Measurements from ENCODE around the gene FGB. TPM values are rescaled to one million over a fixed set of nuclear protein-coding genes. Genes with fewer than 3 reads are reported as not detected.

Gene FGB
- total and polyA plus RNA-seq, 2 of the 13 experiments (the other 11 are each of a cell fraction or from before 2014, with no cell fraction given) = 226 to 784 TPM

GRCh38 chr4:154577324-154577723 is 14.5 kb downstream of the FGB start (continued):
- TF ChIP-seq PRDM10 (CRISPR knock-in tag; IDR thresholded peaks at IDR 0.05; ENCODE audit: low read depth) (no peak), RARA (CRISPR knock-in tag; IDR thresholded peaks at IDR 0.05) (peak; percentile 96), BRCA1 (CRISPR knock-in tag; IDR thresholded peaks at IDR 0.05) (no peak), BCLAF1 (IDR thresholded peaks at IDR 0.05) (no peak), ZNF580 (CRISPR knock-in tag; IDR thresholded peaks at IDR 0.05; ENCODE audit: borderline replicate concordance, low read depth) (0 out of 2 replicates have a peak, but pooled peaks have one; percentile 59), RXRA (CRISPR knock-in tag; IDR thresholded peaks at IDR 0.05) (peak; percentile 74; the same call in 1 of the 2 replicates), ETS1 (CRISPR knock-in tag; IDR thresholded peaks at IDR 0.05) (no peak), ZNF142 (CRISPR knock-in tag; IDR thresholded peaks at IDR 0.05) (no peak), CERS6 (CRISPR knock-in tag; IDR thresholded peaks at IDR 0.05) (no peak), ZSCAN31 (CRISPR knock-in tag; IDR thresholded peaks at IDR 0.05; ENCODE audit: low read depth) (no peak), MIXL1 (CRISPR knock-in tag; IDR thresholded peaks at IDR 0.05) (peak; percentile 75), ZNF784 (CRISPR knock-in tag; IDR thresholded peaks at IDR 0.05; ENCODE audit: borderline replicate concordance) (peak; percentile 56; the same call in 1 of the 2 replicates), ZNF264 (CRISPR knock-in tag; IDR thresholded peaks at IDR 0.05) (0 out of 2 replicates have a peak, but pooled peaks have one; percentile 38)
